ENCODE measurements around the gene CAPZB.

CAPZB gene

GRCh38 chr1:19381261-19381660 is 104.1 kb downstream of the CAPZB start:
- no peak for DNase-seq

DNA sequence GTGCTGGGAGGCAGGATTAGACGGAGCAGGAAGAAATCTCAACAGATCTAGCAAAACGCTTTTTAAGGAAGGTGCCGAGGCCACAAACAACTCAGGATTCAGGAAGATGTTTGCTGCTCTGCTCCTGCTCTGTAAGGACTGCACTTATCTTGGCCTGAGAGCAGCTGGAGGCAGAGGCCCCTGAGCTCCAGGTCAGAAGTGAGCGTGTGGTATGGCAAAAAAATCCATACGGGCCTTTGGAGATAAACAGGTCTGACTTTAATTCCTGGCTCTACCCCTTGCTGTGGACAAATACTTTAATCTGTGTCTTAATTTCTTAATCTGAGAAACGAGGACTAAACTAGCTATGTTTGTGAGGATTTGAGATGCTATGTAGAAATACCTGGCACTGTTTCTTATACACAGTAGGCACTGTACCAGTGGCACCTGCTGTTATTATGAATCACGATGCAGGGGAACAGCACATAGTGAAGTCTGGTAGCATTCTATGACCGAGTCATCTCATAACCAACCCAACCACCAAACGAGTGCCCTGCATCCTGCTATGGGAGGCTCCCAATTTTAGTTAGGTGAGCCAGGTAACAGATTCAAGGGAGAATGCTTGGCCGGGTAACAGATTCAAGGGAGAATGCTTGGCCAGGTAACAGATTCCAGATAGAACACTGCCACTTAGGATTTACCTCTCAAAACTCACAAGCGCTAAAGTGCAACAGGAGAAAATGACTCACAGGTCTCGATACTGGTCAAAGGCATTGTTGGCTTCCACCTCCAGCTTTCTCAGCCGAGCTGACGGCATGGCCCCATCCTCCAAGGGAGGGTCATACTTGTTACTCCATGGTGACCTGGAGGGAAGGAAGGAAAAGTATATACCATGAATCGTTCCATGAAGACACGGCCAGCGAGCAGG is 107.3 kb downstream of the CAPZB start:
- no peak for DNase-seq

- no peak for DNase-seq
Measured at GRCh38 chr1:19376428-19377372, 108.6 kb downstream of the CAPZB start.

GRCh38 chr1:19375631-19376400 is 109.5 kb downstream of the CAPZB start:
- no peak for DNase-seq

DNA sequence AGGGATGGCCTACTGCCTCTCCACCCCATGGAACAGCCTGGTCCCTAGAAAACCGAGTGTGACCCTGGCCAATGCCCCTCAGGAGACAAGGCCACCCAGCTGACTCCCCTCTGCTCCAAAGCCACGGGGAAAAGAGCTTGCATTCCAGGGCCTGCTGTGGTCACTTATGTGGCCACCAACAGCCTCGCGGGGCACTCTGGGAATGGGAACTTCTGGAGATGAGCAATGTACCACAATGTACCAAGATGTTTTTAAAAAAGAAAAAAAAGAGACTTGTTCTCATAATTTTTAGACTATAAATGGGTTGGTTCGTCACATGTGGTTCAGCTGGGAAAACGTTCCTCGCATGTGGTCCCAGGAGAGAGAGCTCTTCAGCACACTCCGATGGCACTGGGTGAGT is 110.4 kb downstream of the CAPZB start:
- DNase-seq, result no peak

- DNase-seq, result no peak
Measured at GRCh38 chr1:19374083-19374801, 111.1 kb downstream of the CAPZB start.

DNA sequence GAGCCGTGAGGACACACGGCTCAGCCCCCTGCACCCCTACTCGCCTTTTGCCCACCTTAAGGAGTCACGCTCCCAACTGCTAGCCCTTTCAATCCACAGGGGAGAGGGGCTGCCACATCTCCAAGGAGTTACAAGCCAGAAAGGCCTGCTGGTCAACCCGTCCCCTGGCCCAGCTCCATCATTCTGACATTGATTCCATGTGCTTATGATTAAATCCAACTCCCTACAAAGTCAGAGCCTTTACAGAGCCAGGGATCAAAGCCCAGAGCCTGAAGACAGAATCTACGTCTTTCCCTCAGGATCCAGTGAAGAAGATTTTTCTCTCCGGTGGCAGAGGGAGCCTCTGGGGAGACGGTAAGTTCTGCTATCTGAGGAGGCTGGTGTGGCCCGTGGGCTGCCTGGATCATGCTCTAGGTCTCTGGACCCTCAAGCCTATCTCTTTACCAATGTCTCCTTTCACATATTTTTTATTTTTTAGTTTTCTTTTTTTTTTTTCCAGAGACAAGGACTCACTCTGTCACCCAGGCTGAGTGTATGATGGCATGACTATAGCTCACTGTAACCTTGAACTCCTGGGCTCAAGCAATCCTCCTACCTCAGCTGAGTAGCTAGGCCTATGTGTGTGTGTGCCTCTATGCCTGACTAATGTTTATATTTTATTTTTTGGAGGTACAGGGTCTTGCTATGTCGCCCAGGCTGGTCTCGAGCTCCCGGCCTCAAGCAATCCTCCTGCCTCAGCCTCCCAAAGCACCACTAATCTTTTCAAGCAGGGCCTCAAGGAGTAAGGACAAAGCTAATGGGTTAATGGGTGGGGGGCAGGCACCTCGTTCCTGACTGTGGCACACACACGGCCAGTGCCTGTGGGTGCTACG is 111.9 kb downstream of the CAPZB start:
- no peak for DNase-seq

GRCh38 chr1:19372602-19373001 is 112.7 kb downstream of the CAPZB start:
- DNase-seq, result no peak

GRCh38 chr1:19372136-19372514 is 113.2 kb downstream of the CAPZB start:
- DNase-seq, result no peak

DNA sequence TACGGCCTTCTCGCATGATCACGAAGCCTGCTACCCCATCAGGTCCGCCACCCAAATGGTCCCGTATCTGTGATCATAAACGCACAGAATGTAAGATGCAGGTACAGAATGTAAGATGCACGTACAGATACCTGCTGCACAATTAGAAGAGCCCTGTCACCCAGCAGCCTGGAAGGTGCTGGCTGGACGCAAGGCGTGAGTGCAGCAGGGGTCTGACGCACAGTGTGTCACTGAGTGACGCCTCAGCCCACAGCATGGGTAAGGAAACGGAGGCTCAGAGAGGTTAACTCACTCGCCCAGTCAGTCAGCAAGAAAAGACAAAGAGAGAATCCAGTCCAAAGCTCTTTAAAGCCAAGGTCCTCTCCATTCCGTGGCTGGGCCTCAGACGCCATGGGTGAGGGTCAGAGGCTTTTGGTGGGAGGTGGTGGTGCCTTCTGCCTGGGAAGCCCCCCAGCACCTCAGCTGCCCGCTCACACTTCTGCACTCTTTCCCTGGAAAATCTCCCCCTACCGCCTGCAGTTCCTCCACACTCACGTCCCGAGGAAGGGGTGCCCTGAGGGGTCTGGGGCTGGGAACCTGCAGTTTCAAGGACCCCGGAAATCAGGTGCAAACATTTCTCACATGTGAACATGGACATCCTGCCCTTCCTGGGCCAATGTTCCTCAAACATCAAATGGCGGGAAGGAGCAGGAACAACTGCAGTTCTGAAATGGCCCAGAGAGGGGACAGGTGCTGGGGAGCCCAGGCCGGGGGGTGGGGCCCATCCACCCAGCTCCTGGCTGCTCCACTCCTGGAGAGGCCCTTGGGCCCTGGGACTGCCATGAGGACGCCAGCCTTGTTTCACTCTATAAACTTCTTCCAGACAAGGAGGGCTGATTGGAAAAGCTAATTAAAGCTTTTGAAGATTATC is 113.9 kb downstream of the CAPZB start:
- no peak for DNase-seq

DNA sequence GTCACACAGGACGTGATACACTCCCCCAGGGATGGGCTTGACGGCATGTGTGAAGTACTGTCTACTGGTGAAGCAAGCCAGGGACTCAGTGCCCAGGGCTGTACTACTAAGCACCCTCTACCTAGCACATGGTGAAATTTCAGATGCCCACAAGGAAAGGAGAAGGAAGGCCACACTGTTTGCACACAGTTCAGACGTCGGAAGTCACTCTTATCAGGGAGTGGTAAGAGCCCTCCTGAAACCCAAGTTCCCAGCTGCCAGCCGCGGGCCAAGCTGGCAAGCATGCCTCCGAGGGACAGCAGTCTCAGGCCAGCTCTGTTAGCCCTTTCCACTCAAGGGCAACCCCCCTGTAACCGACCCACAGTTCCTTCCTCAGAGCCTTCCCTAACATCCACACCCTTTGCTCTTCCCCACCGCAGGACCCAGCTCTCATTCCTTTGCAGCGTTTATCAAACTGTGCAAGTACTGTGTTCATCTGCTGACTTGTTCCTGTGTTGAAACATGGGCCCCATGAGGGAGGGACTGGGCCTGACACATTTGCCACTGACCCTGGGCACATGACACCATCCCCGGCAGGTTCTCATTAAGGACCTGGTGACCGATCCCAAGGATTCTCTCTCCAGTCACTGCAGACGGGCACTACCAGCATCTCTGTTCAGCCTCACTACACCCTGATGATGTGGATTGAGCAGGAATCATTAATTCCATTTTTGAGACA is 114.7 kb downstream of the CAPZB start:
- DNase-seq, result no peak

DNA sequence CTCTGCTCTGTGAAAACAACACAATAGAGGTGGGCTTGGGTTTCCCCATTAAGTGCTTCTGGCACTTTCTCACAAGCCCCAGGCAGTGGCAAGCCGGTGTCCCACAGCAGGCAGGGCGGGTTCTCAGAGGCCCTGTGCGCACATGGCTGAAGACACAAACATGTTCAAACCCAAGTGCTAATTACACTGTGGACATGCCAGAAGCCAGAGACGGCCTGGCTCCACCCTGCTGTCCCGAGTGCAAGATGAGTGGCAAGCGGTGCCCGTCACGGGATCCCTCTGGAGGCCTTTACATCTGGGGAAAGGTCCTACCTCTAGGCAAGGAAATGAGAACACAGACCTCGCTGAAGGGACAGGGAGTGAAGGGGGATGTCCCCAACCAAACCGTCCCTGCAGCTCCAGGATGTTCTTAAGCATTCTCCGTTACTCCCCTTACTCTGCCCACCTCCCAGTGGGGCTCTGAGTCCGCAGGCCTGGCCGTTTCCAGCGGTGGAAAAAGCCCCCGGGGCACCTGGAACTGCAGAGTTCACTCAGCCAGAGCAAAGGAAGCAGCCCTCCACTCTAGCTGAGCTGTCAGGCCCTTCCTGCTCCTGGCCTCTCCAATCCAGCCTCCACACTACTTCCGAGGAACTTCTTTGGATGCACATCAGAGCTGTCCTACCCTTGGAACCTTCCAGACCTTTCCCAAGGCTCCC is 115.8 kb downstream of the CAPZB start:
- no peak for DNase-seq

DNA sequence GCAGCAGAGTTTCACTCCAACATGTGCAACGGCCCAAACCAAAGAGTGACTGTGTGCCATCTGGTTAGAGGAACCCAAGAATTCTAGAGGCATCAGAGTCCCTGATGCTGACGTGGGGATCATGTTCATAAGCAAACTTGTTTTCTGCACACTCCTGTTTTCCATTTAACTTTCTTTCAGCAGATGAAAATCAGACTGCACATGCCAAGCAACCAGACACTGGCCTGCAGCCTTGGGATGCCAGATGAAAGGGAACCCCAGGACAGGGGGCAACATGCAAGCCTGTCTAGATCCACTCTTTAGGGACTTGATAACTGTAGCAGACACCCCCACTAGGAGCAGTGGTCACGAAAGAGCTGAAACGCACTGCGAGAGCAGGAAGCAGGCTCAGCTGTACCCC is 116.4 kb downstream of the CAPZB start:
- no peak for DNase-seq

- no peak for DNase-seq
Measured at GRCh38 chr1:19368050-19368449, 117.3 kb downstream of the CAPZB start.

GRCh38 chr1:19367584-19368041 is 117.7 kb downstream of the CAPZB start:
- DNase-seq, result no peak

DNA sequence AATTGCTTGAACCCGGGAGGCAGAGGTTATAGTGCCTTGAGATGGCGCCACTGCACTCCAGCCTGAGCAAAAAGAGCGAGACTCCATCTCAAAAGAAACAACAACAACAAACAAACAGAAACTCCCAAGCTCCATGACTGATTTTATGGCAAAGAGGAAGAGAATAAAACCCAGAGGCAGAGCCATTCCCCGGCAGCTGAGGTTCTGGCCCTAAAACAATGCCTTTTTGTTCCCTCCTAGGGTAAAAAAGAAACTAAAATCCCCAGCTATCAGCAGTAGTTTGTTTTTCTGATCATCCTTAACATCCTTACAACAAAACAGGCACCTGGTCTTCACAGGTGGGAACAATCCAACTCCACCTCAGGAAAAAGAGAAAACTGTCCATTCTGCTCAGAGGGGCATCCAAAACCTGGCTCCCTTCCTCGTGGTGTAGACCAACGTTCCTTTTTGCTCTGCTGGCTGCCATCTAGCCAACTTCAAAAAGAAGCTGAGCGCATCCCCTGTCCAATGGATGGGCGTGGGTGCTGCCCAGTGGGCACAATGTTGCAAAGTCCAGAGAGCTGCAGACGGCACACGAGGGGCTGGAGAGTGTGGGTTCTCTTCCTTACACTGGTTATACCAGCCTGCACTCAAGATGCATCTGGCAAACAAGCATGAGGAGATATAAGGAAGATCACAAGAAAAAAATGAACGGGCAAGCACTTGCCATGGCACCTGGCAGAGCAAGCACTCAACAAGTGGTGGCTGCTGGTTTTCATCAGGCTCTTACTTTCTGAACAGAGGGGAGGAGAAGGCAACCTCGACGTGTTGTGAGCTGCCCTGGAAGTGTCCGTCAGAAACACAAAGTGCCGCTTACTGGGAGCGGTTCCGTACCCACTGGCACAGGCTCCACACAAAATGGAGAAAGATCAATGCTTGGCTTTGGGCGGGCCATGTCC is 118.5 kb downstream of the CAPZB start:
- no peak for DNase-seq

GRCh38 chr1:19365721-19366120 is 119.6 kb downstream of the CAPZB start:
- DNase-seq, result no peak

All from NCI-H226 (cell line).